Right kidney (tissue), 1 donor: ENCODE results near the gene ALG12.

Experiments
- DNase-seq: peaks from one replicate; pipeline ENCODE4 v3.0.0-alpha.2; 2016

ALG12 gene

GRCh38 chr22:49892226-49892899, 25.9 kb downstream of the ALG12 start:
- no peak for DNase-seq

GRCh38 chr22:49889071-49889470, 29.2 kb downstream of the ALG12 start:
- DNase-seq: no peak

GRCh38 chr22:49887702-49888101, 30.5 kb downstream of the ALG12 start:
- DNase-seq: peak; percentile 24

- no peak for DNase-seq
Measured at GRCh38 chr22:49887064-49887451, 31.2 kb downstream of the ALG12 start.

GRCh38 chr22:49886346-49887063, 31.7 kb downstream of the ALG12 start:
- no peak for DNase-seq

- no peak for DNase-seq
Measured at GRCh38 chr22:49885881-49886280, 32.4 kb downstream of the ALG12 start.

GRCh38 chr22:49885281-49885680, 33.0 kb downstream of the ALG12 start:
- DNase-seq: no peak

GRCh38 chr22:49884503-49885260, 33.6 kb downstream of the ALG12 start:
- DNase-seq: no peak

GRCh38 chr22:49884075-49884474, 34.2 kb downstream of the ALG12 start:
- DNase-seq: no peak

GRCh38 chr22:49883294-49883640, 35.0 kb downstream of the ALG12 start:
- DNase-seq: no peak

- DNase-seq: no peak
Measured at GRCh38 chr22:49882519-49883293, 35.5 kb downstream of the ALG12 start.

- no peak for DNase-seq
Measured at GRCh38 chr22:49881856-49882255, 36.4 kb downstream of the ALG12 start.

- DNase-seq: no peak
Measured at GRCh38 chr22:49880281-49880680, 38.0 kb downstream of the ALG12 start.

- DNase-seq: no peak
Measured at GRCh38 chr22:49879871-49880270, 38.4 kb downstream of the ALG12 start.

GRCh38 chr22:49878206-49878605, 40.0 kb downstream of the ALG12 start:
- no peak for DNase-seq

- DNase-seq: no peak
Measured at GRCh38 chr22:49877642-49878041, 40.6 kb downstream of the ALG12 start.

GRCh38 chr22:49873228-49873940, 44.9 kb downstream of the ALG12 start:
- no peak for DNase-seq

GRCh38 chr22:49872347-49872746, 45.9 kb downstream of the ALG12 start:
- DNase-seq: no peak

- no peak for DNase-seq
Measured at GRCh38 chr22:49871482-49871881, 46.8 kb downstream of the ALG12 start.

GRCh38 chr22:49869845-49870712, 48.2 kb downstream of the ALG12 start:
- no peak for DNase-seq
